Stomach (tissue), 4 donors: ENCODE data around the gene CATSPER1.

Experiments
- POLR2A ChIP-seq, 4 donors: fragments of 450-650 bp; IDR thresholded peaks; one replicate each; pipeline ENCODE4 v1.6.1; 2016; ENCODE audit warnings: antibody characterized with exemption in 4 of 4, control low read depth in 2 of 4, mild to moderate bottlenecking in 1 of 4, moderate library complexity in 1 of 4
- TF ChIP-seq, protein P1 (sequence below), 7 experiments: fragments of 450-650 bp in 4 of 7; fragments of 200-600 bp in 3 of 7; sonication (generic) in 3 of 7; IDR thresholded peaks; one replicate each; pipeline ENCODE4 v1.5.1; 2016 to 2019; ENCODE audit warnings: antibody characterized with exemption in 7 of 7, control low read depth in 2 of 7, mild to moderate bottlenecking in 1 of 7

DNA sequence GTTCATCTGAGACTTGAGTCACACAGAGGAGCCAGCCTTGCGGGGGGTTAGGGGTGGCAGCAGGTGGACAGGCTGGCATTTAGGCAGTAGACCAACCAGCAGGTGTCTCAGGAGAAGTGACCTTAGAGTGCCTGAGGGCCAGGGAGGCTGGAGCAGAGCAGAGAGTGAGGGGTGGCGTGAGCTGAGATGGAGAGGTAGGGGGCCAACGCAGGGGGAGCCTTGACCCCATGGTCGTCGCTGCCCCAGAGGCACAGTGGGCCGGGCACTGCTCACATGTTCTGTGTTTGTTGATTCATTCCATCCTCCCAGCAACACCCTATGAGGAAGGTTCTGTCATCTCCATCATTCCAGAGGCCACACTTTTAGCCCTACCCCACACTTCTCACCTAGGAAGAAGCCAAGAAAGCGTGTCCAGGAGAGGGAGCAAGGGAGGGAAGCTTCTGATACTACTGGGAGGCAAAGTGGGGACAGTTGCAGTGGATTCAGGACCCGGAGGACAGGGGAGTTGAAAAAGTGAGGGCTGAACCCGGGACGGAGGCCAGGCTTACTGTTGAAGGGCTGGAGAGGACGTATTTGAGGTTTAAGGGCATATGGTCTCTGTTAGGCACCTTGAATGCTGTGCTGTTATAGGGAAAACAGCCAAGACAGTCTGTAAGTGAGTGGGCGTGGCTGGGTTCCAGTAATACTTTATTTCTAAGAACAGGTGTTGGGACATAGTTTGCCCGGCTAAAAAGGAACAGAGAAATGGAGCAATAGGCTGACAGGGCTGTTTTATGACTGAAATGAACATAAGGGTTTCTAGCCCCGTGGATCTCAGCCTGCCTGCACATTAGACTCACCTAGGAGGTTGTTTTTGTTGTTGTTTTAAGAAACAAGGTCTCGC, 57.4 kb downstream of the CATSPER1 start:
- TF ChIP-seq, protein P1, sequence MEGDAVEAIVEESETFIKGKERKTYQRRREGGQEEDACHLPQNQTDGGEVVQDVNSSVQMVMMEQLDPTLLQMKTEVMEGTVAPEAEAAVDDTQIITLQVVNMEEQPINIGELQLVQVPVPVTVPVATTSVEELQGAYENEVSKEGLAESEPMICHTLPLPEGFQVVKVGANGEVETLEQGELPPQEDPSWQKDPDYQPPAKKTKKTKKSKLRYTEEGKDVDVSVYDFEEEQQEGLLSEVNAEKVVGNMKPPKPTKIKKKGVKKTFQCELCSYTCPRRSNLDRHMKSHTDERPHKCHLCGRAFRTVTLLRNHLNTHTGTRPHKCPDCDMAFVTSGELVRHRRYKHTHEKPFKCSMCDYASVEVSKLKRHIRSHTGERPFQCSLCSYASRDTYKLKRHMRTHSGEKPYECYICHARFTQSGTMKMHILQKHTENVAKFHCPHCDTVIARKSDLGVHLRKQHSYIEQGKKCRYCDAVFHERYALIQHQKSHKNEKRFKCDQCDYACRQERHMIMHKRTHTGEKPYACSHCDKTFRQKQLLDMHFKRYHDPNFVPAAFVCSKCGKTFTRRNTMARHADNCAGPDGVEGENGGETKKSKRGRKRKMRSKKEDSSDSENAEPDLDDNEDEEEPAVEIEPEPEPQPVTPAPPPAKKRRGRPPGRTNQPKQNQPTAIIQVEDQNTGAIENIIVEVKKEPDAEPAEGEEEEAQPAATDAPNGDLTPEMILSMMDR (IDR thresholded peaks at IDR 0.05) = no peak
- no peak for TF ChIP-seq POLR2A (IDR thresholded peaks at IDR 0.05)
